Activated CD4-positive, alpha-beta T cell treated with anti-CD3 and anti-CD28 coated beads, Interleukin-2, amount 10 ng/mL, durations not matched to agents 24 days and 14 days (primary cell): ENCODE results near the gene GOT1. TPM values are rescaled to one million over a fixed set of nuclear protein-coding genes. Genes with fewer than 3 reads are reported as not detected.

Experiments used
- DNase-seq: peaks from one replicate; pipeline ENCODE4 v3.0.0; 2022
- H3K27ac Mint-ChIP-seq: one replicate; pipeline ENCODE4 v1.8.0; 2022; ENCODE audit warnings: mild to moderate bottlenecking, mixed read lengths
- H3K27me3 Mint-ChIP-seq: one replicate; pipeline ENCODE4 v1.8.0; 2022; ENCODE audit warnings: mixed read lengths
- H3K36me3 Mint-ChIP-seq: one replicate; pipeline ENCODE4 v1.8.0; 2022; ENCODE audit warnings: low read depth, mild to moderate bottlenecking, mixed read lengths
- H3K4me1 Mint-ChIP-seq: one replicate; pipeline ENCODE4 v1.8.0; 2021; ENCODE audit warnings: mixed read lengths
- H3K4me3 Mint-ChIP-seq: one replicate; pipeline ENCODE4 v1.8.0; 2022; ENCODE audit warnings: mild to moderate bottlenecking, moderate library complexity, mixed read lengths
- H3K9me3 Mint-ChIP-seq: one replicate; pipeline ENCODE4 v1.8.0; 2021; ENCODE audit warnings: mixed read lengths
- intact Hi-C: fragments of 100-400 bp; cut with micrococcal nuclease; formaldehyde crosslinking; loops from one replicate; pipeline ENCODE4 v1.15.1; 2023
- total RNA-seq: library from RNA; stranded (reverse); gene quantifications from 2 replicates; pipeline ENCODE4 v1.2.3, GENCODE V29; 2022

Gene GOT1
- total RNA-seq, 1 donor from 2014 or later: 37.2 TPM

DNA sequence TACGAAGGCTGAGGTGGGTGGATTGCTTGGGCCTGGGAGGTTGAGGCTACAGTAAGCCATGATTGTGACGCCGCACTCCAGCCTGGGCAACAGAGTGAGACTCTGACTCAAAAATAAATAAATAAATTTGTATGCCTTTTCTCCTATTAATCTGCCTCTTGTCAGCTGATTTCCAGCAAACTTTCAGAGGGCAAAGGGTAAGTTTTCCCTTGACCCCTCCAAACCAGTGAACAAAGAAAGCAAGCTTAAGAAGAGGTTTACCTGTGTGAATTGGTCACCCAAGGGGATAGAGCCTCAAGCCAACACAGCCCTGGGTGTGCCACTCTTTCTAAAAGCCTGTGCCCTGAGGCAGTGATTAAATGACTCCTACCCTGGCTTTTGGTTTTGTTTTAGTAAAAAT lies 30.8 kb downstream of the GOT1 start:
- H3K4me3 Mint-ChIP-seq: no peak overlapping the region
- intact Hi-C loops: no loop called here
- H3K27me3 Mint-ChIP-seq: no peaks in the 10 kb centered on the region
- H3K9me3 Mint-ChIP-seq: no peaks in the 10 kb centered on the region
- H3K27ac Mint-ChIP-seq: no peak overlapping the region
- DNase-seq: no peak
- peaks cover 16% of the 10 kb centered on the region for H3K36me3 Mint-ChIP-seq
- H3K4me1 Mint-ChIP-seq: peaks cover 3% of the 10 kb centered on the region

- Mint-ChIP-seq H3K4me1 (peaks cover 8% of the 10 kb centered on the region), H3K4me3 (no peak overlapping the region), H3K27ac (no peak overlapping the region), H3K9me3 (no peaks in the 10 kb centered on the region), H3K27me3 (peaks cover 2% of the 10 kb centered on the region), H3K36me3 (peaks cover 7% of the 10 kb centered on the region)
- intact Hi-C loops: no loop called here
- no peak for DNase-seq
Measured at GRCh38 chr10:99396471-99396870, 34.0 kb downstream of the GOT1 start.

DNA sequence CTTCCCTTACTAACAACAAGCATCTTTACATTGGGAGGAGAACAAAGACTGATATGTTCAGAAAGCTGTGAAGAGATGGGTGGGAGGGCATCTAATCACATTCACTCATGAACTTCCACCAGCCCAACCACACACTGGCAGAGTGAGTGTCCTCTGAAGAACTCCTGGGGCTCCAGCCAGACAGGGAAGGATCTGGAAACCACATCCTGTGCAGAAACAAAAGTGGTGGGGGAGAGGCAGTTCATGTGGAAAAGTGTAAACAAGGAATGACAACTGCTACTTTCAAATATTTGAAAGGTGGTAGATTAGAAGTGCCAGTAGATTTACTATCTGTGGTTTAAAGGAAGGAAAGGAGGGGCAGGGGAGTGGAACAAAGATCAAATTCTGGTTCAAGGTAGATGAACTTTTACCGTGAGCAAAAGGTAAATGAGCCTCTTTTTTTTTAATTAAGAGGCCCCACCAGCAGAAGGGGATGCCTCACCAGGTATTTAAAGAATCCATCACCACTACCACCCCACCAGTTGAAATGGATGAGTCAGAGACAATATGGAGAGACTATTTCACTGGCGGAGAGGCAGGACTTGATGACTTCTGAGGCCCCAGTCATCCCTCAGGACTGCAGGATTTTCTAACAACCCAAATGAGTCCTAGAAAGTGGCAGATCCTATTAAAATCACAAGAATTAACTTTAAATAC lies 34.5 kb downstream of the GOT1 start:
- intact Hi-C loops: no loop called here
- Mint-ChIP-seq H3K9me3 (no peaks in the 10 kb centered on the region), H3K36me3 (peaks cover 7% of the 10 kb centered on the region), H3K27ac (peak overlapping the region; percentile 20), H3K4me1 (peaks cover 8% of the 10 kb centered on the region), H3K4me3 (no peak overlapping the region), H3K27me3 (peaks cover 2% of the 10 kb centered on the region)
- no peak for DNase-seq

GRCh38 chr10:99394761-99395386 lies 35.5 kb downstream of the GOT1 start:
- Mint-ChIP-seq H3K36me3 (peaks cover 7% of the 10 kb centered on the region), H3K4me1 (peaks cover 8% of the 10 kb centered on the region), H3K4me3 (no peak overlapping the region), H3K27ac (no peak overlapping the region), H3K27me3 (peaks cover 2% of the 10 kb centered on the region), H3K9me3 (no peaks in the 10 kb centered on the region)
- DNase-seq: no peak
- intact Hi-C loops: no loop called here

DNA sequence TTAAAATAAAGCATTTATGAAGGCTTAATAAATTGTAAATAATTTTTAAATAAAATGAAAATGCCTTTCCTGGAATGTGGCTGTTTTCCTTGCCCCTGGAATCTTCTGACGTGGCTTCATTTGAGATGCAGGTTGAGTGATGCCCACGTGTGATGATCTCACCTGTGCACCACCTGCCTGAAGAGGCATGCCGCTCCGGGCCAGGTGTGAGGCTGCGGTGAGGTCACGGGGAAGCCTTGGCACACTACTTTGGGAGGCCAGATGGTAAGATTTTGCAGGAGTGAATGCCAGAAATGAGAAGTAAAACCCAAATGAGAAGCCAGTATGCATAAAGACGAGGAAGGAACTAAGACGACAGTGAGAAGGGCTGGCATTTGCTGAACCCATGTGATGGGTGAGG lies 36.2 kb downstream of the GOT1 start:
- Mint-ChIP-seq H3K36me3 (peaks cover 7% of the 10 kb centered on the region), H3K27ac (no peak overlapping the region), H3K4me1 (peaks cover 8% of the 10 kb centered on the region), H3K27me3 (peaks cover 2% of the 10 kb centered on the region), H3K9me3 (no peaks in the 10 kb centered on the region), H3K4me3 (no peak overlapping the region)
- DNase-seq: no peak
- intact Hi-C loops: no loop called here

- H3K9me3 Mint-ChIP-seq: no peaks in the 10 kb centered on the region
- no peak overlapping the region for H3K27ac Mint-ChIP-seq
- peaks cover 7% of the 10 kb centered on the region for H3K36me3 Mint-ChIP-seq
- intact Hi-C loops: loop anchor here (2.0 kb wide), 1 partner anchor 37 kb away; the partner anchor contains the start of gene GOT1
- no peak overlapping the region for H3K4me3 Mint-ChIP-seq
- no peak for DNase-seq
- H3K4me1 Mint-ChIP-seq: peaks cover 8% of the 10 kb centered on the region
- peaks cover 4% of the 10 kb centered on the region for H3K27me3 Mint-ChIP-seq
Measured at GRCh38 chr10:99393683-99394082, 36.7 kb downstream of the GOT1 start.

- Mint-ChIP-seq H3K4me3 (no peak overlapping the region), H3K4me1 (peaks cover 8% of the 10 kb centered on the region), H3K36me3 (peaks cover 6% of the 10 kb centered on the region), H3K27me3 (peaks cover 4% of the 10 kb centered on the region), H3K9me3 (no peaks in the 10 kb centered on the region), H3K27ac (no peak overlapping the region)
- DNase-seq: no peak
- intact Hi-C loops: loop anchor here (2.0 kb wide), 1 partner anchor 38 kb away; the partner anchor contains the start of gene GOT1
Measured at GRCh38 chr10:99393036-99393435, 37.4 kb downstream of the GOT1 start.

GRCh38 chr10:99391346-99391745 lies 39.1 kb downstream of the GOT1 start:
- no peak overlapping the region for H3K27ac Mint-ChIP-seq
- no peak for DNase-seq
- no peak overlapping the region for H3K4me3 Mint-ChIP-seq
- peaks cover 8% of the 10 kb centered on the region for H3K4me1 Mint-ChIP-seq
- intact Hi-C loops: no loop called here
- no peaks in the 10 kb centered on the region for H3K9me3 Mint-ChIP-seq
- peaks cover 4% of the 10 kb centered on the region for H3K27me3 Mint-ChIP-seq
- H3K36me3 Mint-ChIP-seq: peaks cover 2% of the 10 kb centered on the region

DNA sequence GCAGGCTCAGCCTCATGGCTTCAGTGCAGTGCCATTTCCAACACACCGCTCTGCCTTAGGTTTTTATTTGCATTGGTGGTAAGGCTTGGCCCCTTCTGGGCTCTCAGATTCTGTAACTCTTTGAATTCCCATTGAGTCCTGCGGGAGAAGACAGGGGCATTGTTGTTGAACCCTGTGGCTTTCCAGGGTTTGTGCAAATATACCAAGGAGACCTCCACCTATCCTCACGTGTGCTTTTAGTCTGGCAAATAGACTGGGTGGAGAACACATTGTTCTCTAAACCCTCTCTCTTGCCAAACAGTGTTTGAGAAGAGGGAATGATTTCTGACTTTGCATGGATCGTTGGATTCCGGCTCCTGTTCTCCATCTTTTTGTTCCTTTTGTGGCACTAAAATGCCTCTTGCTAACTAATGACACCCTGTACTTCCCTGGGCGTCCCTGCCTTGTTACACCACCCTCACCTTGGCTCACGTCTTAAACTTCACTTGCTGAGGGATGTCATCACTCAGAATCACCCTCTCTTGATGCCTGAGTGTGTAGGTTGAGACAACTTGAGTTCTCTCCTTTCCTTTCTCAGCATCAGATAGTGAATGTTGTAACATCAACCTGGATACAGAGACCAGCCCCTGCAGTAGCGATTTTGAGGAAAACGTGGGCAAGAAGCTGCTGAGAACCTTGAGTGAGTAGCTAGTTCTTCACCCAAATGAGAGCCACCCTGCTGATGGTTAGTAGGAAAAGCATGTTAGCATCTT lies 40.5 kb downstream of the GOT1 start:
- DNase-seq: no peak
- intact Hi-C loops: no loop called here
- no peak overlapping the region for H3K4me3 Mint-ChIP-seq
- H3K36me3 Mint-ChIP-seq: peaks cover 2% of the 10 kb centered on the region
- H3K4me1 Mint-ChIP-seq: peaks cover 5% of the 10 kb centered on the region
- H3K27ac Mint-ChIP-seq: no peak overlapping the region
- peaks cover 8% of the 10 kb centered on the region for H3K27me3 Mint-ChIP-seq
- H3K9me3 Mint-ChIP-seq: no peaks in the 10 kb centered on the region

DNA sequence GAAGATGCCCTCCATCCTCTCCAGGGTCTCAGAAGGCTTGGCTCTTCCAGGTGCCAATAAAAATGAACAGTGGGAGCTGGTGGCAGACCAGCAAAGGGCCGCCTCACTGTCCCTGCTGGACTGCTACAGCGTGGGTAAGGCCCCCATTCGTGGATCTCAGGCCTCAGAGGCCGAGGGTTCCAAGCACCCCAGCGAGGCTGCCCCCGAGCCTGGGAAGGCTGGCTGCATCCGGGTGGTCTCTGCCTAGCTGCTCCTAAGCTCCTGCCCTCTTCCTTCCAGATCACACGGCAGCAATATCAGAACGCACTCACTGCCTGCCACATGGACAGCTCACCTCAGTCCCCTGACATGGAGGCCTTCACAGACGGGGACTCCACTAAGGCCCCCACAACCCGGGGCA lies 42.9 kb downstream of the GOT1 start:
- peaks cover 8% of the 10 kb centered on the region for H3K27me3 Mint-ChIP-seq
- H3K9me3 Mint-ChIP-seq: no peaks in the 10 kb centered on the region
- intact Hi-C loops: no loop called here
- no peak overlapping the region for H3K4me3 Mint-ChIP-seq
- no peaks in the 10 kb centered on the region for H3K36me3 Mint-ChIP-seq
- peaks cover under 1% of the 10 kb centered on the region for H3K4me1 Mint-ChIP-seq
- H3K27ac Mint-ChIP-seq: no peak overlapping the region
- DNase-seq: no peak

GRCh38 chr10:99387071-99387470 lies 43.4 kb downstream of the GOT1 start:
- Mint-ChIP-seq H3K4me1 (no peaks in the 10 kb centered on the region), H3K9me3 (no peaks in the 10 kb centered on the region), H3K4me3 (no peak overlapping the region), H3K36me3 (no peaks in the 10 kb centered on the region), H3K27me3 (peaks cover 8% of the 10 kb centered on the region), H3K27ac (no peak overlapping the region)
- DNase-seq: no peak
- intact Hi-C loops: no loop called here

DNA sequence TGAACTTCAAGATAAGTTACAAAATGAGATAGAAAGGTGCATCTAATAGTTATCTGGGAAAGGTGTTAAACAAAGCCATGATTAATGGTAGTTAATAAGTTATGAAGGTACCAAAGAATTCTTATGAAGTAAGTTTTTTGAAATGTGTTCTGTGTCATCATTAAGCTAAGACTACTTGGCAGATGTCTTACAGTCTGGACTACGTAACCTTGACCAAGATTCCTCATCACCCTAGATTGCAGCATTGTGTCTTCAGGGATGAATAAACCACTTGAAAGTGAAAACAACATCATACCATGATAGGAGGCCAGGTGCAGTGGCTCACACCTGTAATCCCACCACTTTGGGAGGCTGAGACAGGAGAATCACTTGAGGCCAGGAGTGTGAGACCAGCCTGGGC lies 48.2 kb downstream of the GOT1 start:
- intact Hi-C loops: no loop called here
- Mint-ChIP-seq H3K4me1 (no peaks in the 10 kb centered on the region), H3K36me3 (no peaks in the 10 kb centered on the region), H3K4me3 (no peak overlapping the region), H3K27ac (no peak overlapping the region), H3K27me3 (peaks cover 18% of the 10 kb centered on the region), H3K9me3 (no peaks in the 10 kb centered on the region)
- no peak for DNase-seq

- H3K9me3 Mint-ChIP-seq: no peaks in the 10 kb centered on the region
Measured at GRCh38 chr10:99375426-99375825, 55.0 kb downstream of the GOT1 start.

GRCh38 chr10:99374972-99375371 lies 55.5 kb downstream of the GOT1 start:
- H3K9me3 Mint-ChIP-seq: no peaks in the 10 kb centered on the region
- no peak for DNase-seq
- H3K27ac Mint-ChIP-seq: no peak overlapping the region
- H3K27me3 Mint-ChIP-seq: peaks cover 48% of the 10 kb centered on the region
- intact Hi-C loops: no loop called here
- H3K4me1 Mint-ChIP-seq: peaks cover 2% of the 10 kb centered on the region
- H3K4me3 Mint-ChIP-seq: no peak overlapping the region
- no peaks in the 10 kb centered on the region for H3K36me3 Mint-ChIP-seq

More at GRCh38 chr10:99375426-99375825, 55.0 kb downstream of the GOT1 start:
- no peak overlapping the region for H3K27ac Mint-ChIP-seq
- H3K36me3 Mint-ChIP-seq: no peaks in the 10 kb centered on the region
- no peak for DNase-seq
- peaks cover 2% of the 10 kb centered on the region for H3K4me1 Mint-ChIP-seq
- H3K27me3 Mint-ChIP-seq: peaks cover 50% of the 10 kb centered on the region
- H3K4me3 Mint-ChIP-seq: no peak overlapping the region
- intact Hi-C loops: no loop called here
